HG03045 (cell line): ENCODE measurements around the gene KRIT1.

Source experiments
- ATAC-seq: cut with Tn5 transposase; IDR thresholded peaks from one replicate; pipeline ENCODE4 v1.9.1; 2021; ENCODE audit warnings: mild to moderate bottlenecking, moderate library complexity; ENCODE audit not compliant: unreplicated experiment

The KRIT1 gene

DNA sequence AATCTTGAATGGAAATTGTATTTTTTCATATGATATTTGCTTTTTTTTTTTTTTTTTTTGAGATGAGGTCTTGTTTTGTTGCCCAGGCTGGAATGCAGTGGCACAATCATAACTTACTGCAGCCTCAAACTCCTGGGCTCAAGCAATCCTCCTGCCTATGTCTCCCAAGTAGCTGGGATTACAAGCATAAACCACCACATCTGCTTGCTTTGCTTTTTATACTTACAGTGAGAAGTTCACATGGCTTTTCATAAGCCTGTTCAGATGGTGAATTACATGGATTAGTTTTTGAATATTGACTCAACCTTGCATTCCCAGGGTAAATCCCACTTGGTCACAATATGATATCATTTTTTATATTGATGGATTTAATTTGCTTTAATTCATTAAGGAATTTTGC lies 88.7 kb downstream of the KRIT1 start:
- no peak for ATAC-seq

DNA sequence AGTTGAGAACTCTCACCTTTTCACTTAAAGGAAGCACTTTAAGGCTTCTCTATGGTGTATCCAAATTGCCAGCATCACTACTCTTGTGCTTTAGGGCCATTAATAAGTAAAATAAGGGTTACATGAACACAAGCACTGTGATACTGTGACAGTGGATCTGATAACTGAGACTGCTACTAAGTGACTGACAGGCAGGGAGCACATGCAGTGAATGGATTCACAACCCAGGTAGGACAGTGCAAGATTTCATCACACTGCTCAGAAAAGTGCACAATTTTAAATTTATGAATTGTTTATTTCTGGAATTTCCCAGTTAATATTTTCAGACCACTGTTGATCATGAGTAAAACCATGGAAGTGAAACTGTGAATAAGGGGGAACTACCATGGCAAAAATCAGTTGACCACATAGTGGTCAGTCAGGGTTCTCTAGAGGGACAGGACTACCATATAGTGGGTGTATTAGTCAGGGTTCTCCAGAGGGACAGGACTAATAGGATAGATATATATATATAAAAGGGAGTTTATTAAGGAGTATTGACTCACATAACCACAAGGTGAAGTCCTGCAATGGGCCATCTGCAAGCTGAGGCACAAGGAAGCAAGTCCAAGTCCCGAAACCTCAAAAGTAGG lies 90.5 kb downstream of the KRIT1 start:
- ATAC-seq = no peak

- ATAC-seq = no peak
These were observed 95.2 kb downstream of the KRIT1 start for GRCh38 chr7:92150450-92151017.

GRCh38 chr7:92149736-92150239 lies 95.9 kb downstream of the KRIT1 start:
- no peak for ATAC-seq
